Smooth muscle cell (in vitro differentiated cells): ENCODE data around the gene MRS2. TPM values are rescaled to one million over a fixed set of nuclear protein-coding genes. Genes with fewer than 3 reads are reported as not detected.
A peak's percentile ranks its signal among the peaks of the same experiment; 100 is the strongest.

Experiments used
- DNase-seq: peaks from one replicate; lab custom pipeline; 2025; ENCODE audit not compliant: unreplicated experiment; lab: John Stamatoyannopoulos, UW
- H2AFZ ChIP-seq: fragments of 200-600 bp; sonication (generic); 2 replicates; pipeline ENCODE4 v1.6.0; 2016; ENCODE audit warnings: antibody characterized with exemption, low read depth, mild to moderate bottlenecking
- H3F3A ChIP-seq: fragments of 200-600 bp; sonication (generic); 2 replicates; pipeline ENCODE4 v1.6.0; 2017; ENCODE audit warnings: antibody characterized with exemption, low read depth
- H3K27ac ChIP-seq: fragments of 200-600 bp; sonication (generic); 2 replicates; pipeline ENCODE4 v1.5.1; 2016; ENCODE audit warnings: low read depth, mild to moderate bottlenecking
- H3K27me3 ChIP-seq: fragments of 200-600 bp; sonication (generic); 2 replicates; pipeline ENCODE4 v1.6.1; 2016; ENCODE audit warnings: low read depth, mild to moderate bottlenecking
- H3K36me3 ChIP-seq: fragments of 200-600 bp; sonication (generic); 2 replicates; pipeline ENCODE4 v1.5.1; 2016; ENCODE audit warnings: low read depth
- H3K4me1 ChIP-seq: fragments of 200-600 bp; sonication (generic); 2 replicates; pipeline ENCODE4 v1.5.1; 2016; ENCODE audit warnings: low read depth
- H3K4me2 ChIP-seq: fragments of 200-600 bp; sonication (generic); 2 replicates; pipeline ENCODE4 v1.6.0; 2016; ENCODE audit warnings: mild to moderate bottlenecking
- H3K4me3 ChIP-seq: fragments of 200-600 bp; sonication (generic); 2 replicates; pipeline ENCODE4 v1.5.1; 2016; ENCODE audit warnings: mild to moderate bottlenecking
- H3K79me2 ChIP-seq: fragments of 200-600 bp; sonication (generic); 2 replicates; pipeline ENCODE4 v1.6.0; 2016; ENCODE audit warnings: low read depth, mild to moderate bottlenecking
- H3K9ac ChIP-seq: fragments of 200-600 bp; sonication (generic); 2 replicates; pipeline ENCODE4 v1.6.0; 2016; ENCODE audit warnings: low read depth
- H3K9me3 ChIP-seq: fragments of 200-600 bp; sonication (generic); replicated peaks from 2 replicates; pipeline ENCODE4 v1.5.1; 2016; ENCODE audit warnings: low read depth
- H4K20me1 ChIP-seq: fragments of 200-600 bp; sonication (generic); 2 replicates; pipeline ENCODE4 v1.6.0; 2016; ENCODE audit warnings: low read depth
- CTCF ChIP-seq: fragments of 200-600 bp; sonication (generic); IDR thresholded peaks from 2 replicates; pipeline ENCODE4 v1.5.1; 2017; ENCODE audit warnings: borderline replicate concordance, mild to moderate bottlenecking, antibody characterized with exemption; ENCODE audit not compliant: insufficient read depth, poor library complexity, severe bottlenecking
- WGBS: methylation state at CpG from one replicate; pipeline ENCODE4 v1.1.7; 2016; ENCODE audit warnings: low lambda C conversion rate; 5-methylcytosine and 5-hydroxymethylcytosine counted together
- polyA plus RNA-seq: library from polyadenylated mRNA; unstranded; fragments of >200 nt; fragmentation: Nextera tagmentation; extraction: Ambion mirVana; gene quantifications from 2 replicates; pipeline ENCODE4 v1.2.1, GENCODE V29; 2016
- total RNA-seq: library from RNA; depleted of rRNA; stranded (reverse); fragments of >200 nt; gene quantifications from 2 replicates; pipeline ENCODE4 v1.2.3, GENCODE V29; 2014

MRS2 gene, protein sequence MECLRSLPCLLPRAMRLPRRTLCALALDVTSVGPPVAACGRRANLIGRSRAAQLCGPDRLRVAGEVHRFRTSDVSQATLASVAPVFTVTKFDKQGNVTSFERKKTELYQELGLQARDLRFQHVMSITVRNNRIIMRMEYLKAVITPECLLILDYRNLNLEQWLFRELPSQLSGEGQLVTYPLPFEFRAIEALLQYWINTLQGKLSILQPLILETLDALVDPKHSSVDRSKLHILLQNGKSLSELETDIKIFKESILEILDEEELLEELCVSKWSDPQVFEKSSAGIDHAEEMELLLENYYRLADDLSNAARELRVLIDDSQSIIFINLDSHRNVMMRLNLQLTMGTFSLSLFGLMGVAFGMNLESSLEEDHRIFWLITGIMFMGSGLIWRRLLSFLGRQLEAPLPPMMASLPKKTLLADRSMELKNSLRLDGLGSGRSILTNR
- total RNA-seq = 27.7 and 38.6 TPM in 2 replicates
- polyA plus RNA-seq = 19.7 and 28.2 TPM in 2 replicates

- Histone ChIP-seq H3K9me3 (no peaks in the 10 kb centered on the region), H3K4me3 (peak within 1 kb of the TSS; percentile 76), H2AFZ (peak within 1 kb of the TSS; percentile 96), H4K20me1 (peaks cover 27% of the 10 kb centered on the region), H3K4me1 (peaks cover 16% of the 10 kb centered on the region), H3K27ac (no peak within 1 kb of the TSS), H3K9ac (peak within 1 kb of the TSS; percentile 76), H3K36me3 (peaks cover 7% of the 10 kb centered on the region), H3K27me3 (peaks cover 5% of the 10 kb centered on the region), H3F3A (no peaks in the 10 kb centered on the region), H3K4me2 (peak within 1 kb of the TSS; percentile 91), H3K79me2 (peaks cover 43% of the 10 kb centered on the region)
- peak; percentile 60 for DNase-seq
- WGBS = under 1% methylated on average over 63 of the region's 63 CpGs
- no peak for TF ChIP-seq CTCF
These were observed at the start of gene MRS2 for GRCh38 chr6:24402697-24403500. Gene MRS2 (plus strand): TSS chr6:24402936. CDS start chr6:24403047, 111 bp downstream.

GRCh38 chr6:24353861-24354260 lies 48.9 kb upstream of the MRS2 start:
- H3K9me3 ChIP-seq = no peaks in the 10 kb centered on the region
- 82% methylated on average over 1 of the region's 1 CpG for WGBS
- H3K27me3 ChIP-seq = peaks cover 35% of the 10 kb centered on the region
- no peak overlapping the region for H3K4me2 ChIP-seq
- no peak overlapping the region for H3K4me3 ChIP-seq
- H3K36me3 ChIP-seq = no peaks in the 10 kb centered on the region
- TF ChIP-seq CTCF = no peak
- H3F3A ChIP-seq = no peaks in the 10 kb centered on the region
- no peak overlapping the region for H2AFZ ChIP-seq
- no peak for DNase-seq
- H3K79me2 ChIP-seq = no peaks in the 10 kb centered on the region
- no peak overlapping the region for H3K9ac ChIP-seq
- no peak overlapping the region for H3K27ac ChIP-seq
- no peaks in the 10 kb centered on the region for H3K4me1 ChIP-seq
- H4K20me1 ChIP-seq = no peaks in the 10 kb centered on the region

- H3K4me2 ChIP-seq = no peak overlapping the region
- no peaks in the 10 kb centered on the region for H3K9me3 ChIP-seq
- H3K4me3 ChIP-seq = no peak overlapping the region
- H3K79me2 ChIP-seq = no peaks in the 10 kb centered on the region
- no peaks in the 10 kb centered on the region for H3F3A ChIP-seq
- H3K4me1 ChIP-seq = no peaks in the 10 kb centered on the region
- H3K27ac ChIP-seq = no peak overlapping the region
- H3K27me3 ChIP-seq = peaks cover 19% of the 10 kb centered on the region
- no peaks in the 10 kb centered on the region for H3K36me3 ChIP-seq
- no peak for TF ChIP-seq CTCF
- H4K20me1 ChIP-seq = no peaks in the 10 kb centered on the region
- no peak for DNase-seq
- 84% methylated on average over 4 of the region's 4 CpGs for WGBS
- H3K9ac ChIP-seq = no peak overlapping the region
- H2AFZ ChIP-seq = peak overlapping the region; percentile 10
These were observed 47.3 kb upstream of the MRS2 start for GRCh38 chr6:24355393-24355792.
